ENCODE measurements around the gene RNF115.
"Not testable (repeated sequence)": the region's sequence is repeated elsewhere in the genome, so short reads cannot be mapped to it uniquely, and the experiment has no call there.

Gene RNF115

DNA sequence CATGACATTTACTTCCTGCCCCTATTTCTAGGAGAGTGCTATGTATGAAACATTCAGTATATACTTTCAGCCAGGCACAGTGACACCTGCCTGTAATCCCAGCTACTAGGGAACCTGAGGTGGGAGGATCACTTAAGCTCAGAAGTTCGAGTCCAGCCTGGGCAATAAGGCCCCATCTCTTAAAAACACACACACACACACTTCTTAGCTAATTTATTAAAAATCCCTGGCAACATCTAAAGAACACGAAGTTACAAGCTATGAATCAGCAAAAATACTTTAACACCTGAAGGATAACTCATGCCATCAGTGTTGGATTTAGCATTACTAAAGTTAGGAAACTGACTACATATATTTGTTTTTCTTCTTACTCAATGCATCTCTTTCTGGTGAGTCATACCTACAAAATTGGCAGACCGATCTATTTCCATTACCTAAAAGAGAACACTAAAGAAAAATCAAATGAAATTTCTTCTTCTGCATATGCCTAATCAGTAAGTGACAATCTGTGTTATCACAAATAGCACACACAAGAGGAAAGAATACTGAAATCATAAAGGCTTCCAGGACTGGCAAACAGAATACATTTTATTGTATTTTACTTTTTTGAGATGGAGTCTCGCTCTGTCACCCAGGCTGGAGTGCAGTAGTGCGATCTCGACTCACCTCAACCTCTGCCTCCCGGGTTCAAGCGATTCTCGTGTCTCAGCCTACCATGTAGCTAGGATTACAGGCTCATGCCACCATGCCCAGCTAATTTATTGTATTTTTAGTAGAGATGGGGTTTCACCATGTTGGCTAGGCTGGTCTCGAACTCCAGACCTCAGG lies 41.4 kb downstream of the RNF115 start:
- Histone ChIP-seq H3K4me3 (ENCODE audit: low read depth in 1 of 2, low read length in 2 of 2) (no peak overlapping the region), H3K4me1 (ENCODE audit: control insufficient read depth in 1 of 2, insufficient read depth in 2 of 2, low read length in 2 of 2) (peaks cover 7 to 14% of the 10 kb centered on the region in 2 donors), H3K9me3 (ENCODE audit: control insufficient read depth in 1 of 2, low read length in 2 of 2) (no peaks in the 10 kb centered on the region), H3K36me3 (ENCODE audit: control insufficient read depth in 1 of 2, insufficient read depth in 2 of 2, low read length in 2 of 2) (no peaks in the 10 kb centered on the region), H3K27ac (ENCODE audit: low read depth, low read length) (no peak overlapping the region), H3K9ac (ENCODE audit: low read depth in 1 of 2, low read length in 2 of 2) (no peak overlapping the region), H3K27me3 (ENCODE audit: control insufficient read depth in 1 of 2, insufficient read depth in 2 of 2, low read length in 2 of 2) (no peaks in the 10 kb centered on the region)

DNA sequence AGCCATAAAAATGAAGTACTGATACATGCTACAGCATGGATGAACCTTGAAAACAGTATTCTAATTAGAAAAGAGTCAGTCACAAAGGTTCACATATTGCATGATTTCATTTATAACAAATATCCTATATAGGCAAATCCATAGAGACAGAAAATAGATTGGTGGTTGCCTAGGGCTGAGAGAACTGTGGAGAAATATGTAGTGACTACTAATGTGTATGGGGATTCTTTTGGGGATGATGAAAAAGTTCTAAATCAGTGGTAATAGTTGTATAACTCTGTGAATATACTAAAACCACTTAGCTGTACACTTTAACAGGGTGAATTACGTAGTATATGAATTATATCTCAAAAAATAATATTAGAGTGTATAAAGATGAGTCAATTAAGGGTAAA lies 45.8 kb downstream of the RNF115 start:
- H3K27ac ChIP-seq (ENCODE audit: low read depth, low read length): no peak overlapping the region
- H3K4me1 ChIP-seq (ENCODE audit: control insufficient read depth in 1 of 2, insufficient read depth in 2 of 2, low read length in 2 of 2): no peaks in the 10 kb centered on the region
- H3K4me3 ChIP-seq (ENCODE audit: low read depth in 1 of 2, low read length in 2 of 2): no peak overlapping the region
- no peaks in the 10 kb centered on the region for H3K36me3 ChIP-seq (ENCODE audit: control insufficient read depth in 1 of 2, insufficient read depth in 2 of 2, low read length in 2 of 2)
- no peaks in the 10 kb centered on the region for H3K9me3 ChIP-seq (ENCODE audit: control insufficient read depth in 1 of 2, low read length in 2 of 2)
- no peak overlapping the region for H3K9ac ChIP-seq (ENCODE audit: low read depth in 1 of 2, low read length in 2 of 2)
- H3K27me3 ChIP-seq (ENCODE audit: control insufficient read depth in 1 of 2, insufficient read depth in 2 of 2, low read length in 2 of 2): no peaks in the 10 kb centered on the region

DNA sequence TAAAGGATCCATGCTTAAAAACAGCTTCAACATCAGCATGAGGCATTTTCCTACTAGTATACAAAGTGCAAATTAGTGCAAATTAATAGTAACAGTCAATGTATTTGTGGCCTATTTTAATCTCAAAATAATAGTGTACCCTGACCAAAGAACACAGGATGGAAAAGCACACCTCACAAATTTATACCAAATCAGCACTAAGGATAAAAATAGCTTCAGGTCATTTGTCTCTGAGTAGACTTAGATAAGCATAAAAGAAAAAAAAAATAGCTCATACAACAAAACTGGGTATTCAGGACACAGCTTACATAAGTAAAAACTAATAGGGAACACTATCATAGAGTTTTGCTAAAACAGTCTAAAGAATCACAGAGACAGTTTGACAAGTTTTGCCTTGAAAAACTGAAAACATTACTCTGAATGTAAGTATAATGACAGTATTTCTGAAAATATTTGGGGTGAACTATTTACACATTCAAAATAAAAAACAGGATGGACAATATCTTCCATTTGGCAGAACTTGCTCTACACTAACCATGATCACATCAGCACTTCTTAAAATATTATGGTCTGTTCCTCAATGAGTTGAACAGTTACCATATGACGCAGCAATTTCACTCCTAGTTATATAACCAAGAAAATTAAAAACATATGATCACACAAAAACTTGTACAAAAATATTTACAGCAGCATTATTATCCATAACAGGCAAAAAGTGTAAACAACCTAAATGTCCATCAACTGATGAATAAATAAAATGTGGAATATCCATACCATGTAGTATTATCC lies 46.3 kb downstream of the RNF115 start:
- H3K27me3 ChIP-seq (ENCODE audit: control insufficient read depth in 1 of 2, insufficient read depth in 2 of 2, low read length in 2 of 2): no peaks in the 10 kb centered on the region
- H3K4me3 ChIP-seq (ENCODE audit: low read depth in 1 of 2, low read length in 2 of 2): no peak overlapping the region
- H3K4me1 ChIP-seq (ENCODE audit: control insufficient read depth in 1 of 2, insufficient read depth in 2 of 2, low read length in 2 of 2): no peaks in the 10 kb centered on the region
- no peak overlapping the region for H3K27ac ChIP-seq (ENCODE audit: low read depth, low read length)
- H3K9ac ChIP-seq (ENCODE audit: low read depth in 1 of 2, low read length in 2 of 2): no peak overlapping the region
- H3K9me3 ChIP-seq (ENCODE audit: control insufficient read depth in 1 of 2, low read length in 2 of 2): no peaks in the 10 kb centered on the region
- no peaks in the 10 kb centered on the region for H3K36me3 ChIP-seq (ENCODE audit: control insufficient read depth in 1 of 2, insufficient read depth in 2 of 2, low read length in 2 of 2)

- Histone ChIP-seq H3K9ac (ENCODE audit: low read depth in 1 of 2, low read length in 2 of 2) (no peak overlapping the region), H3K4me1 (ENCODE audit: control insufficient read depth in 1 of 2, insufficient read depth in 2 of 2, low read length in 2 of 2) (no peaks in the 10 kb centered on the region), H3K36me3 (ENCODE audit: control insufficient read depth in 1 of 2, insufficient read depth in 2 of 2, low read length in 2 of 2) (peaks cover 8 to 18% of the 10 kb centered on the region in 2 donors)
Measured at GRCh38 chr1:145773423-145773822, 50.5 kb downstream of the RNF115 start.

DNA sequence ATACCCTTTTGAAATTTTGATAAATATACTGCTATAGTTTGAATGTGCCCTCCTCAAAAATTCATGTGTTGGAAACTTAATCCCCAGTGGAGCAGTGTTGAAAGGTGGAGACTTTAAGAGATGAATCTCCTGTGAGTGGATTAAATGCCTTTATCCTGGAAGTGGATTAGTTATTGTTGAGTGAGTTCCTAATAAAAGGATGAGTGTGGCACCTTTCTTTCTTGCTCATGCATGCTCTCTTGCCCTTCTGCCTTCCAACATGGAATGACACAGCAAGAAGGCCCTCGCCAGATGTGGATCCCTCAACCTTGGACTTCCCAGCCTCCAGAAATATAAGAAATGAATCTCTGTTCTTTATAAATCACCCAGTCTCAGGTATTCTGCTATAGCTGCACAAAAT lies 52.8 kb downstream of the RNF115 start:
- Histone ChIP-seq H3K4me3 (ENCODE audit: low read depth in 1 of 2, low read length in 2 of 2) (no peak overlapping the region), H3K27ac (ENCODE audit: low read depth, low read length) (no peak overlapping the region), H3K9ac (ENCODE audit: low read depth in 1 of 2, low read length in 2 of 2) (no peak overlapping the region), H3K4me1 (ENCODE audit: control insufficient read depth in 1 of 2, insufficient read depth in 2 of 2, low read length in 2 of 2) (no peaks in the 10 kb centered on the region), H3K9me3 (ENCODE audit: control insufficient read depth in 1 of 2, low read length in 2 of 2) (no peaks in the 10 kb centered on the region), H3K27me3 (ENCODE audit: control insufficient read depth in 1 of 2, insufficient read depth in 2 of 2, low read length in 2 of 2) (no peaks in the 10 kb centered on the region), H3K36me3 (ENCODE audit: control insufficient read depth in 1 of 2, insufficient read depth in 2 of 2, low read length in 2 of 2) (peaks cover 8 to 22% of the 10 kb centered on the region in 2 donors)

More at GRCh38 chr1:145773423-145773822, 50.5 kb downstream of the RNF115 start:
- H3K9me3 ChIP-seq (ENCODE audit: control insufficient read depth in 1 of 2, low read length in 2 of 2): no peaks in the 10 kb centered on the region
- H3K4me3 ChIP-seq (ENCODE audit: low read depth in 1 of 2, low read length in 2 of 2): no peak overlapping the region
- no peaks in the 10 kb centered on the region for H3K27me3 ChIP-seq (ENCODE audit: control insufficient read depth in 1 of 2, insufficient read depth in 2 of 2, low read length in 2 of 2)
- H3K27ac ChIP-seq (ENCODE audit: low read depth, low read length): no peak overlapping the region

DNA sequence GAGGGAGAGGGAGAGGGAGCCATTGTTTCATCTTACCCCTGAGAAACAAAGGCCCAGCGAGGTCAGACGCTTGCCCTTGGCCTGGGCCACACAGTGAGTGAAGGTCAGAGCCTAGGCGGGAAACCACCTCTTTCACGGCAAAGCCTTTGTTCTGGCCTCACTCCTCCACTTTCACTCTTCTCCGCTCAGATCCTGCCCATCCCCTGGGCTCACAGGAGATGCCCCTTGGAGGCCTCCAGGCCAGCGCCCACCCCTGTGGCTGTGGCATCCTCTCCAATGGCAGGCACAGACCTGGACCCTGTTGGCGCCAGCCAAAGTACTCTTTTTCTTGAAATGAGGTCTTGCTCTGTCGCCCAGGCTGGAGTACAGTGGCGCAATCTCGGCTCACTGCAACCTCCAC lies 55.9 kb downstream of the RNF115 start:
- not testable (repeated sequence) for H3K27me3 ChIP-seq (ENCODE audit: control insufficient read depth in 1 of 2, insufficient read depth in 2 of 2, low read length in 2 of 2); H3K9me3 ChIP-seq (ENCODE audit: control insufficient read depth in 1 of 2, low read length in 2 of 2); H3K4me3 ChIP-seq (ENCODE audit: low read depth in 1 of 2, low read length in 2 of 2); H3K27ac ChIP-seq (ENCODE audit: low read depth, low read length); H3K4me1 ChIP-seq (ENCODE audit: control insufficient read depth in 1 of 2, insufficient read depth in 2 of 2, low read length in 2 of 2); H3K9ac ChIP-seq (ENCODE audit: low read depth in 1 of 2, low read length in 2 of 2)
- peaks cover 8 to 22% of the 10 kb centered on the region in 2 donors for H3K36me3 ChIP-seq (ENCODE audit: control insufficient read depth in 1 of 2, insufficient read depth in 2 of 2, low read length in 2 of 2)

- H3K27me3 ChIP-seq (ENCODE audit: control insufficient read depth in 1 of 2, insufficient read depth in 2 of 2, low read length in 2 of 2); H3K9ac ChIP-seq (ENCODE audit: low read depth in 1 of 2, low read length in 2 of 2); H3K27ac ChIP-seq (ENCODE audit: low read depth, low read length); H3K4me3 ChIP-seq (ENCODE audit: low read depth in 1 of 2, low read length in 2 of 2); H3K9me3 ChIP-seq (ENCODE audit: control insufficient read depth in 1 of 2, low read length in 2 of 2); H3K4me1 ChIP-seq (ENCODE audit: control insufficient read depth in 1 of 2, insufficient read depth in 2 of 2, low read length in 2 of 2): not testable (repeated sequence)
- H3K36me3 ChIP-seq (ENCODE audit: control insufficient read depth in 1 of 2, insufficient read depth in 2 of 2, low read length in 2 of 2): peaks cover 12 to 22% of the 10 kb centered on the region in 2 donors
Measured at GRCh38 chr1:145766926-145767325, 57.0 kb downstream of the RNF115 start.

- H3K36me3 ChIP-seq (ENCODE audit: control insufficient read depth in 1 of 2, insufficient read depth in 2 of 2, low read length in 2 of 2): peaks cover 7 to 18% of the 10 kb centered on the region in 2 donors
- not testable (repeated sequence) for H3K27me3 ChIP-seq (ENCODE audit: control insufficient read depth in 1 of 2, insufficient read depth in 2 of 2, low read length in 2 of 2); H3K4me1 ChIP-seq (ENCODE audit: control insufficient read depth in 1 of 2, insufficient read depth in 2 of 2, low read length in 2 of 2); H3K9me3 ChIP-seq (ENCODE audit: control insufficient read depth in 1 of 2, low read length in 2 of 2); H3K27ac ChIP-seq (ENCODE audit: low read depth, low read length); H3K9ac ChIP-seq (ENCODE audit: low read depth in 1 of 2, low read length in 2 of 2); H3K4me3 ChIP-seq (ENCODE audit: low read depth in 1 of 2, low read length in 2 of 2)
Measured at GRCh38 chr1:145765585-145766360, 58.1 kb downstream of the RNF115 start.

GRCh38 chr1:145765127-145765526 lies 58.8 kb downstream of the RNF115 start:
- H3K9me3 ChIP-seq (ENCODE audit: control insufficient read depth in 1 of 2, low read length in 2 of 2); H3K9ac ChIP-seq (ENCODE audit: low read depth in 1 of 2, low read length in 2 of 2); H3K27me3 ChIP-seq (ENCODE audit: control insufficient read depth in 1 of 2, insufficient read depth in 2 of 2, low read length in 2 of 2); H3K4me1 ChIP-seq (ENCODE audit: control insufficient read depth in 1 of 2, insufficient read depth in 2 of 2, low read length in 2 of 2); H3K27ac ChIP-seq (ENCODE audit: low read depth, low read length); H3K4me3 ChIP-seq (ENCODE audit: low read depth in 1 of 2, low read length in 2 of 2): not testable (repeated sequence)
- H3K36me3 ChIP-seq (ENCODE audit: control insufficient read depth in 1 of 2, insufficient read depth in 2 of 2, low read length in 2 of 2): peaks cover 4 to 11% of the 10 kb centered on the region in 2 donors

Data from duodenal mucosa (tissue), 2 donors.